GM13976 (cell line): Measurements from ENCODE around the gene RTCB.

Experiments used
- DNase-seq: peaks from one replicate; pipeline ENCODE4 v3.0.0; 2012; ENCODE audit warnings: low spot score
- CTCF ChIP-seq: IDR thresholded peaks from 2 replicates; pipeline ENCODE4 v1.5.1; 2012; ENCODE audit warnings: borderline replicate concordance, mild to moderate bottlenecking; ENCODE audit not compliant: insufficient read depth; ENCODE audit errors: extremely low read depth, missing control alignments, control extremely low read depth
- in situ Hi-C: fragments of 300-500 bp; cut with MboI; formaldehyde crosslinking; loops from one replicate; pipeline ENCODE4 v1.12.0; 2022; ENCODE audit warnings: low sequenced_read_pairs, mixed read lengths, inconsistent platforms; ENCODE audit not compliant: unreplicated experiment

Gene RTCB

GRCh38 chr22:32413719-32414118, 1.7 kb upstream of the RTCB start:
- in situ Hi-C loops: no loop called here
- no peak for TF ChIP-seq CTCF
- DNase-seq: peak; percentile 43

GRCh38 chr22:32411402-32411801, 645 bp downstream of the RTCB start:
- in situ Hi-C loops: no loop called here
- DNase-seq: no peak
- no peak for TF ChIP-seq CTCF

GRCh38 chr22:32410459-32410858, 1.6 kb downstream of the RTCB start:
- DNase-seq: no peak
- TF ChIP-seq CTCF: no peak
- in situ Hi-C loops: no loop called here

GRCh38 chr22:32409977-32410376, 2.1 kb downstream of the RTCB start:
- no peak for TF ChIP-seq CTCF
- no peak for DNase-seq
- in situ Hi-C loops: no loop called here

GRCh38 chr22:32407936-32408335, 4.1 kb downstream of the RTCB start:
- no peak for TF ChIP-seq CTCF
- no peak for DNase-seq
- in situ Hi-C loops: no loop called here

- no peak for TF ChIP-seq CTCF
- DNase-seq: no peak
- in situ Hi-C loops: no loop called here
Measured at GRCh38 chr22:32407312-32407711, 4.7 kb downstream of the RTCB start.

- DNase-seq: no peak
- TF ChIP-seq CTCF: no peak
- in situ Hi-C loops: no loop called here
Measured at GRCh38 chr22:32404021-32404420, 8.0 kb downstream of the RTCB start.
